Measurements from ENCODE around the gene MS4A13. TPM values are rescaled to one million over a fixed set of nuclear protein-coding genes. Genes with fewer than 3 reads are reported as not detected.
"Not testable (repeated sequence)": the region's sequence is repeated elsewhere in the genome, so short reads cannot be mapped to it uniquely, and the experiment has no call there.

The MS4A13 gene
- total and polyA plus RNA-seq, 2 donors: not detected

- not testable (repeated sequence) for H3K36me3 ChIP-seq (ENCODE audit: insufficient read depth); H3K27ac ChIP-seq (ENCODE audit: low read depth); H3K4me1 ChIP-seq (ENCODE audit: insufficient read depth); H3K4me3 ChIP-seq (ENCODE audit: low read depth, low read length); DNase-seq (ENCODE audit: extremely low spot score)
- 81% methylated on average over 15 of the region's 15 CpGs for whole genome bisulfite sequencing
Measured at GRCh38 chr11:60509609-60510008, 5.6 kb upstream of the MS4A13 start.

GRCh38 chr11:60510209-60510608 lies 5.0 kb upstream of the MS4A13 start:
- 94% methylated on average over 28 of the region's 28 CpGs for WGBS
- not testable (repeated sequence) for H3K36me3 ChIP-seq (ENCODE audit: insufficient read depth)

GRCh38 chr11:60511393-60511792 lies 3.8 kb upstream of the MS4A13 start:
- H3K27ac ChIP-seq (ENCODE audit: low read depth): no peak overlapping the region
- H3K4me3 ChIP-seq (ENCODE audit: low read depth, low read length): no peak overlapping the region
- DNase-seq (ENCODE audit: extremely low spot score): no peak
- no peaks in the 10 kb centered on the region for H3K36me3 ChIP-seq (ENCODE audit: insufficient read depth)
- 61% methylated on average over 6 of the region's 6 CpGs for WGBS
- H3K4me1 ChIP-seq (ENCODE audit: insufficient read depth): no peaks in the 10 kb centered on the region

More at GRCh38 chr11:60510209-60510608, 5.0 kb upstream of the MS4A13 start:
- not testable (repeated sequence) for DNase-seq (ENCODE audit: extremely low spot score); H3K4me1 ChIP-seq (ENCODE audit: insufficient read depth); H3K4me3 ChIP-seq (ENCODE audit: low read depth, low read length); H3K27ac ChIP-seq (ENCODE audit: low read depth)

GRCh38 chr11:60512651-60513225 lies 2.5 kb upstream of the MS4A13 start:
- no peak overlapping the region for H3K27ac ChIP-seq (ENCODE audit: low read depth)
- 59% methylated on average over 3 of the region's 3 CpGs for WGBS
- no peak for DNase-seq (ENCODE audit: extremely low spot score)

GRCh38 chr11:60513496-60514460 lies 1.4 kb upstream of the MS4A13 start:
- 57% methylated on average over 2 of the region's 2 CpGs for WGBS
- Histone ChIP-seq H3K27ac (ENCODE audit: low read depth) (no peak overlapping the region), H3K4me1 (ENCODE audit: insufficient read depth) (no peaks in the 10 kb centered on the region), H3K36me3 (ENCODE audit: insufficient read depth) (no peaks in the 10 kb centered on the region), H3K4me3 (ENCODE audit: low read depth, low read length) (no peak overlapping the region)
- DNase-seq (ENCODE audit: extremely low spot score): no peak

More at GRCh38 chr11:60512651-60513225, 2.5 kb upstream of the MS4A13 start:
- Histone ChIP-seq H3K4me3 (ENCODE audit: low read depth, low read length) (no peak overlapping the region), H3K36me3 (ENCODE audit: insufficient read depth) (no peaks in the 10 kb centered on the region), H3K4me1 (ENCODE audit: insufficient read depth) (no peaks in the 10 kb centered on the region)

GRCh38 chr11:60528465-60528864 lies 13.3 kb downstream of the MS4A13 start:
- Histone ChIP-seq H3K4me1 (ENCODE audit: insufficient read depth) (no peaks in the 10 kb centered on the region), H3K36me3 (ENCODE audit: insufficient read depth) (no peaks in the 10 kb centered on the region), H3K4me3 (ENCODE audit: low read depth, low read length) (no peak overlapping the region), H3K27ac (ENCODE audit: low read depth) (no peak overlapping the region)
- no peak for DNase-seq (ENCODE audit: extremely low spot score)
- 44% methylated on average over 1 of the region's 1 CpG for WGBS

- 13% methylated on average over 1 of the region's 1 CpG for WGBS
- Histone ChIP-seq H3K27ac (ENCODE audit: low read depth) (no peak overlapping the region), H3K36me3 (ENCODE audit: insufficient read depth) (no peaks in the 10 kb centered on the region), H3K4me3 (ENCODE audit: low read depth, low read length) (no peak overlapping the region), H3K4me1 (ENCODE audit: insufficient read depth) (no peaks in the 10 kb centered on the region)
- DNase-seq (ENCODE audit: extremely low spot score): no peak
Measured at GRCh38 chr11:60528934-60529333, 13.7 kb downstream of the MS4A13 start.

- H3K27ac ChIP-seq (ENCODE audit: low read depth): no peak overlapping the region
- no peak for DNase-seq (ENCODE audit: extremely low spot score)
- H3K4me1 ChIP-seq (ENCODE audit: insufficient read depth): no peaks in the 10 kb centered on the region
- no peaks in the 10 kb centered on the region for H3K36me3 ChIP-seq (ENCODE audit: insufficient read depth)
- no peak overlapping the region for H3K4me3 ChIP-seq (ENCODE audit: low read depth, low read length)
- WGBS: 80% methylated on average over 3 of the region's 3 CpGs
Measured at GRCh38 chr11:60530454-60531100, 15.4 kb downstream of the MS4A13 start.

- not testable (repeated sequence) for H3K36me3 ChIP-seq (ENCODE audit: insufficient read depth); H3K27ac ChIP-seq (ENCODE audit: low read depth); H3K4me3 ChIP-seq (ENCODE audit: low read depth, low read length); H3K4me1 ChIP-seq (ENCODE audit: insufficient read depth); DNase-seq (ENCODE audit: extremely low spot score)
- 92% methylated on average over 18 of the region's 18 CpGs for WGBS
Measured at GRCh38 chr11:60532383-60532782, 17.2 kb downstream of the MS4A13 start.

- not testable (repeated sequence) for H3K4me1 ChIP-seq (ENCODE audit: insufficient read depth); H3K27ac ChIP-seq (ENCODE audit: low read depth); DNase-seq (ENCODE audit: extremely low spot score); H3K4me3 ChIP-seq (ENCODE audit: low read depth, low read length); H3K36me3 ChIP-seq (ENCODE audit: insufficient read depth)
Measured at GRCh38 chr11:60538627-60539026, 23.4 kb downstream of the MS4A13 start.

- Histone ChIP-seq H3K4me1 (ENCODE audit: insufficient read depth) (no peaks in the 10 kb centered on the region), H3K4me3 (ENCODE audit: low read depth, low read length) (no peak overlapping the region), H3K27ac (ENCODE audit: low read depth) (no peak overlapping the region), H3K36me3 (ENCODE audit: insufficient read depth) (no peaks in the 10 kb centered on the region)
- WGBS: 82% methylated on average over 5 of the region's 5 CpGs
- DNase-seq (ENCODE audit: extremely low spot score): no peak
Measured at GRCh38 chr11:60544077-60544476, 28.9 kb downstream of the MS4A13 start.

- Histone ChIP-seq H3K4me1 (ENCODE audit: insufficient read depth) (no peaks in the 10 kb centered on the region), H3K4me3 (ENCODE audit: low read depth, low read length) (no peak overlapping the region), H3K27ac (ENCODE audit: low read depth) (no peak overlapping the region), H3K36me3 (ENCODE audit: insufficient read depth) (no peaks in the 10 kb centered on the region)
- WGBS: 40% methylated on average over 2 of the region's 2 CpGs
- DNase-seq (ENCODE audit: extremely low spot score): no peak
Measured at GRCh38 chr11:60561254-60561653, 46.1 kb downstream of the MS4A13 start.

- no peaks in the 10 kb centered on the region for H3K36me3 ChIP-seq (ENCODE audit: insufficient read depth)
- no peaks in the 10 kb centered on the region for H3K4me1 ChIP-seq (ENCODE audit: insufficient read depth)
- DNase-seq (ENCODE audit: extremely low spot score): no peak
- 66% methylated on average over 8 of the region's 8 CpGs for WGBS
- H3K27ac ChIP-seq (ENCODE audit: low read depth): no peak overlapping the region
- no peak overlapping the region for H3K4me3 ChIP-seq (ENCODE audit: low read depth, low read length)
Measured at GRCh38 chr11:60563553-60564235, 48.5 kb downstream of the MS4A13 start.

All from urinary bladder (tissue), 4 donors.